NT2/D1 (cell line): ENCODE data around the gene PTRHD1.

ENCODE experiments used
- DNase-seq: peaks from one replicate; pipeline ENCODE4 v3.0.0-alpha.2; 2011; ENCODE audit warnings: low read depth, low spot score
- H3K27me3 ChIP-seq: 2 replicates; pipeline ENCODE4 v1.6.0; 2011; ENCODE audit warnings: mild to moderate bottlenecking; ENCODE audit not compliant: insufficient read length, insufficient read depth
- H3K36me3 ChIP-seq: 2 replicates; pipeline ENCODE4 v1.6.1; 2011; ENCODE audit warnings: mild to moderate bottlenecking, low read length, mixed read lengths; ENCODE audit not compliant: insufficient read depth, insufficient read length
- H3K4me1 ChIP-seq: 2 replicates; pipeline ENCODE4 v1.5.1; 2011; ENCODE audit not compliant: insufficient read depth, insufficient read length
- H3K4me3 ChIP-seq: 2 replicates; pipeline ENCODE4 v1.5.1; 2011; ENCODE audit warnings: low read depth; ENCODE audit not compliant: insufficient read length
- H3K9ac ChIP-seq: 2 replicates; pipeline ENCODE4 v1.6.0; 2011; ENCODE audit warnings: low read depth; ENCODE audit not compliant: insufficient read length
- H3K9me3 ChIP-seq: 2 replicates; pipeline ENCODE4 v1.5.1; 2011; ENCODE audit warnings: mild to moderate bottlenecking, low read length; ENCODE audit not compliant: insufficient read depth
- SUZ12 ChIP-seq: IDR thresholded peaks from 2 replicates; pipeline ENCODE4 v1.6.1; 2011; ENCODE audit not compliant: insufficient read length, insufficient read depth; ENCODE audit errors: extremely low read depth
- YY1 ChIP-seq: IDR thresholded peaks from 2 replicates; pipeline ENCODE4 v1.6.1; 2011; ENCODE audit not compliant: insufficient read length, insufficient read depth
- ZNF274 ChIP-seq: IDR thresholded peaks from 2 replicates; pipeline ENCODE4 v1.6.1; 2011; ENCODE audit warnings: mild to moderate bottlenecking, low read depth, low read length

PTRHD1 gene

DNA sequence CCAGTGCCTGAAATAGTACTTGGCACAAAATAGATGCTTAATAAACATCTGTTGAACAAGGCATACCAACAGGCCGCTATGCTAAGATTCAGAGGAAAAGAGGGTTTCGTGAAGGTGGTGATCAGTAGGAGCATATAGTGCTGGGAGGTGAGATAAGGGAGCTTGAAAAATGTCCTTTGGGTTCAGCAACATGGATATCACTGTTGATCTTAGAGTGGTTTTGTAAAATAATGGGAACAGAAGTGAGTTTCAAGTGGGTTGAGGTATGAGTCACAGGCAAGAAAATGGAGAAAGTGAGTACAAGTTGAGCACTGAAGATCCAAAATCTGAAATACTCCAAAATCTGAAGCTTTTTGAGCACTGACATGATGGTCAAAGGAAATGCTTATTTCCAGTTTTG, 4.5 kb upstream of the PTRHD1 start:
- H3K36me3 ChIP-seq: peaks cover 50% of the 10 kb centered on the region
- peaks cover 10% of the 10 kb centered on the region; the same call in 1 of the 2 replicates for H3K9me3 ChIP-seq
- no peaks in the 10 kb centered on the region for H3K27me3 ChIP-seq
- H3K4me1 ChIP-seq: no peaks in the 10 kb centered on the region
- no peak for DNase-seq
- no peak for TF ChIP-seq ZNF274
- TF ChIP-seq YY1: no peak
- TF ChIP-seq SUZ12: no peak
- H3K9ac ChIP-seq: no peak overlapping the region
- H3K4me3 ChIP-seq: no peak overlapping the region

DNA sequence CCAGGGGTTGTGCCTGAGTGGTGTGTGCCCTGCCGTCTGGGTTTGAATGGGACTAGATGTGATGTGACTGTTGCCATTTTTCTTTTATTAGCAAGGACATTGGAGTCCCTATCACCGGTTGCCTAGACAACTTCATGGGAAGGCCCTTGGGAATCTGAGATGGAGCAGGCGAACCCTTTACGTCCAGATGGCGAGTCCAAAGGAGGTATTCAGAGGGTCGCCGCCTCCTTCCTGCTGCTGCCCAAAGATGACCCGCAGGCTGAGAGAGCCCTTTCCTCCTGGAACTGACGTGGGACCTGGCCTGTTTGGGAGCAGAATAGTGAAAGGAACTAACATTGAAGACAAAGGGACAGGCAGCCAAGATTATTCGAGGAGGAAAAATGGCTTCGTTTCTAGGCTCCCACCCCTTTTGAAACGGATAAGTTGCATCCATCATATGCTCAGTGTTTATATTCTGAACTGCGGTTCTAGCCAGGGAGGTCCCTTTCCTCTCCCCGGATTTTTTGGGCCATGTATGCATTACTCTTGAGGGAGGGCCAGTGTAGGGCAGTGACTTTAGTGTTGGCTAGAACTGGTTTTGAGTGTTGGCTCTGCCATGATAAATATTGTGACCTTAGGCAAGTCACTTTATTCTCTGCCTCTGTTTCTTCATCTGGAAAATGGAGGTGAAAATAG, 707 bp upstream of the PTRHD1 start:
- Histone ChIP-seq H3K9ac (peak overlapping the region; percentile 96), H3K4me1 (no peaks in the 10 kb centered on the region), H3K36me3 (peaks cover 52% of the 10 kb centered on the region), H3K4me3 (peak overlapping the region; percentile 90), H3K27me3 (no peaks in the 10 kb centered on the region), H3K9me3 (no peaks in the 10 kb centered on the region)
- no peak for TF ChIP-seq SUZ12
- no peak for TF ChIP-seq YY1
- TF ChIP-seq ZNF274: no peak
- no peak for DNase-seq

DNA sequence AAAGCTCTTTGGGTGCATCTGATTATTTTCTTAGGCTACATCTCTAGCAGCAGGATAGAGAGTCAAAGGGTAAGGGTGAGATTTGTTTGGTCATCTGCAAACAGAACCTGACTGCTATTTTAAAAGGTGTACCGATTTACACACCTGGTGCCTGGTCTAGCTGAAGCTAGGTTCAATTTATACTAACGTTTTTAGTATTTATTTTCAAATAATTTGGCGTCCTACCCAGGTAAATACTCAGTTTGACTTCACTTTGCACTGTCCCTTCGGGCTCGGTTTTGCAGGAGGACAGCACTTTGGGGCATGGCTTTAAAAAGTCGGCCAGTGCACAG, 683 bp downstream of the PTRHD1 start:
- H3K36me3 ChIP-seq: peaks cover 44% of the 10 kb centered on the region
- H3K27me3 ChIP-seq: no peaks in the 10 kb centered on the region
- H3K9me3 ChIP-seq: no peaks in the 10 kb centered on the region
- no peaks in the 10 kb centered on the region for H3K4me1 ChIP-seq
- H3K4me3 ChIP-seq: peak overlapping the region; percentile 90
- DNase-seq: no peak
- H3K9ac ChIP-seq: peak overlapping the region; percentile 96
- TF ChIP-seq SUZ12: no peak
- TF ChIP-seq YY1: no peak
- TF ChIP-seq ZNF274: no peak

DNA sequence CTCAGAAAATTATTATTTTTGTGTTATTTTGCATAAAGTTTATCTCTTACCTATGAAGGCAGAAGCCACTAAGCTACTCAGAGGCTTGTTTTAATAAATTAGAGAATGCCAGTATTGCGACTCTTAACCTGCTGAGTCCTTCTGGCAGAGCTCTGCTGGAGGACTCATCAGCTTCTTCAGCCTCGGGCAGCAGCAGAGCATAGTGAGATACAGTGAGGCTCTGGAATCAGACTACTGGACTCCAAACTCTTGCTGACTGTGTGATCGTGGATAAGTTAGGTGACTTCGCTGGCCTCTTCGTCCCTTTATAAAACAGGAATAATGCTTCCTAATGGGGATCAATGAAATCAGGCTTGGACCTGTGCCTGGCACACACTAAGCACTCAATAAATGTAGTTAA, 1.7 kb downstream of the PTRHD1 start:
- TF ChIP-seq YY1 (no peak), ZNF274 (no peak), SUZ12 (no peak)
- Histone ChIP-seq H3K9ac (no peak overlapping the region), H3K36me3 (peaks cover 34% of the 10 kb centered on the region), H3K4me3 (no peak overlapping the region), H3K9me3 (no peaks in the 10 kb centered on the region), H3K4me1 (no peaks in the 10 kb centered on the region), H3K27me3 (no peaks in the 10 kb centered on the region)
- DNase-seq: no peak

- Histone ChIP-seq H3K27me3 (no peaks in the 10 kb centered on the region), H3K9me3 (no peaks in the 10 kb centered on the region), H3K36me3 (peaks cover 18% of the 10 kb centered on the region), H3K9ac (no peak overlapping the region), H3K4me1 (no peaks in the 10 kb centered on the region), H3K4me3 (no peak overlapping the region)
- DNase-seq: no peak
- TF ChIP-seq ZNF274: no peak
- no peak for TF ChIP-seq YY1
- TF ChIP-seq SUZ12: no peak
These were observed 4.4 kb downstream of the PTRHD1 start for GRCh38 chr2:24788816-24789215.

- H3K9ac ChIP-seq: no peak overlapping the region
- H3K27me3 ChIP-seq: no peaks in the 10 kb centered on the region
- no peak overlapping the region for H3K4me3 ChIP-seq
- TF ChIP-seq ZNF274: no peak
- TF ChIP-seq SUZ12: no peak
- TF ChIP-seq YY1: no peak
- H3K4me1 ChIP-seq: no peaks in the 10 kb centered on the region
- peaks cover 17% of the 10 kb centered on the region for H3K36me3 ChIP-seq
- no peak for DNase-seq
- H3K9me3 ChIP-seq: no peaks in the 10 kb centered on the region
These were observed 5.7 kb downstream of the PTRHD1 start for GRCh38 chr2:24787532-24787931.

- Histone ChIP-seq H3K4me3 (no peak overlapping the region), H3K27me3 (no peaks in the 10 kb centered on the region), H3K4me1 (no peaks in the 10 kb centered on the region), H3K9me3 (no peaks in the 10 kb centered on the region), H3K36me3 (peaks cover 17% of the 10 kb centered on the region), H3K9ac (no peak overlapping the region)
- TF ChIP-seq SUZ12 (no peak), YY1 (no peak), ZNF274 (no peak)
- DNase-seq: no peak
These were observed 7.4 kb downstream of the PTRHD1 start for GRCh38 chr2:24785671-24786321.
